LNCAP (cell line): ENCODE results near the gene HS6ST2.
A peak's percentile ranks its signal among the peaks of the same experiment; 100 is the strongest.

ENCODE experiments used
- TF ChIP-seq, protein P1 (sequence below): fragments of 450-650 bp; IDR thresholded peaks from 2 replicates; pipeline ENCODE4 v1.5.1; 2017; ENCODE audit warnings: mild to moderate bottlenecking

HS6ST2 gene

DNA sequence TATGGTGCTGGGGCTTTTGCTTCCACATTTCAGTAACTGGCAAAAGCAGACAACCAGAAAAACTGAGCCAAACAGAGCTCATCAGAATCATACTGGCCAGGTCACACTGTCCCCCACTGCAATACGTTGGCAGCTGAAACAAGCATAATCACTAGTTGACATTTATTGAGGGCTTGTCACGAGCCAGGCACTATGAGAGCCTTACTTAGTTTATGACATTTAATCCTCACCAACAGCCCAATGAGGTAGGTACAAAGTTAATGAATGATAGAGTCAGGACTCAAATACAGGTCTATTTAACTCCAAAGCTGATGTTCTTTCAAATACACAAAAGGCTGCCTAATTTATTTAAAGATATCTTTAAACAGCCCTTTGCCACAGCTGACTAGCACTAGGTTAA lies 295.6 kb downstream of the HS6ST2 start:
- TF ChIP-seq, protein P1, sequence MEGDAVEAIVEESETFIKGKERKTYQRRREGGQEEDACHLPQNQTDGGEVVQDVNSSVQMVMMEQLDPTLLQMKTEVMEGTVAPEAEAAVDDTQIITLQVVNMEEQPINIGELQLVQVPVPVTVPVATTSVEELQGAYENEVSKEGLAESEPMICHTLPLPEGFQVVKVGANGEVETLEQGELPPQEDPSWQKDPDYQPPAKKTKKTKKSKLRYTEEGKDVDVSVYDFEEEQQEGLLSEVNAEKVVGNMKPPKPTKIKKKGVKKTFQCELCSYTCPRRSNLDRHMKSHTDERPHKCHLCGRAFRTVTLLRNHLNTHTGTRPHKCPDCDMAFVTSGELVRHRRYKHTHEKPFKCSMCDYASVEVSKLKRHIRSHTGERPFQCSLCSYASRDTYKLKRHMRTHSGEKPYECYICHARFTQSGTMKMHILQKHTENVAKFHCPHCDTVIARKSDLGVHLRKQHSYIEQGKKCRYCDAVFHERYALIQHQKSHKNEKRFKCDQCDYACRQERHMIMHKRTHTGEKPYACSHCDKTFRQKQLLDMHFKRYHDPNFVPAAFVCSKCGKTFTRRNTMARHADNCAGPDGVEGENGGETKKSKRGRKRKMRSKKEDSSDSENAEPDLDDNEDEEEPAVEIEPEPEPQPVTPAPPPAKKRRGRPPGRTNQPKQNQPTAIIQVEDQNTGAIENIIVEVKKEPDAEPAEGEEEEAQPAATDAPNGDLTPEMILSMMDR, result no peak

DNA sequence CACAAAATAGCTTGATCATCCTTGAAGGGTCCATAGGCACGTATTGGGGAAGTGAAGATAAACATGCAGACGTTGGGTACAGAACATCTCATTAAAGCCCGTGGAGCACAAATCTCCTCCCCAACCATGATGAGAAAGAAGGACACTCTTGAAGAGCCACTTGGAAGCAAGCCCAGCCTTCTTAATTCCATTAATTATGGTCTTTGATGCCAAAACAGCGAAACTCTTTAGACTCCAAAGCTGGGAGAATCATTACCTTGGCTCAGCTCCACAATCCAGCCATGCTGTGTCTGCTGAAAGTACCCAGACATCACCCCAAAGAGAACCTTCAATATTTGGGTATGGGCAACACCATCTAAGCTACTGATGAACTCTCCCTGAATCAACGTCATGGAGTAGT lies 300.6 kb downstream of the HS6ST2 start:
- TF ChIP-seq, protein P1, result no peak

DNA sequence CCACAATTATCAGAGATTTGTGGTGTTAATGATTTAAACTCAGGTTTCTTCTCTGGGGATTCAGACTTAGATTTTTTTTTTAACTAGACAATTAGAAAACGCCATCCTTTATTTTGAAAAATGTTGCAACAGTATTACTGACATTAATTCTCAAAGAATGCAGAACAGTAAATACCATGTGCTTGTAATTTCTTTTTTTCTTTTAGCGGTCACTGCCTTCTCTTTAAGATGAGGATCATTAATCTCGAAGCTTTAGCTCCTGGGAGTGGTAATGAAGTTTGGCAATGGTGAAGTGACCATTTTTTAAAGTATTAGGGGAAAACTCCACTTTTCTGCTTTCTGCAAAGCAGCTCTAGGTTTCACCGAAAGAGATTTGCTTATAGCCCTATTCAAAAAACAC lies 305.6 kb downstream of the HS6ST2 start:
- TF ChIP-seq, protein P1, result no peak

DNA sequence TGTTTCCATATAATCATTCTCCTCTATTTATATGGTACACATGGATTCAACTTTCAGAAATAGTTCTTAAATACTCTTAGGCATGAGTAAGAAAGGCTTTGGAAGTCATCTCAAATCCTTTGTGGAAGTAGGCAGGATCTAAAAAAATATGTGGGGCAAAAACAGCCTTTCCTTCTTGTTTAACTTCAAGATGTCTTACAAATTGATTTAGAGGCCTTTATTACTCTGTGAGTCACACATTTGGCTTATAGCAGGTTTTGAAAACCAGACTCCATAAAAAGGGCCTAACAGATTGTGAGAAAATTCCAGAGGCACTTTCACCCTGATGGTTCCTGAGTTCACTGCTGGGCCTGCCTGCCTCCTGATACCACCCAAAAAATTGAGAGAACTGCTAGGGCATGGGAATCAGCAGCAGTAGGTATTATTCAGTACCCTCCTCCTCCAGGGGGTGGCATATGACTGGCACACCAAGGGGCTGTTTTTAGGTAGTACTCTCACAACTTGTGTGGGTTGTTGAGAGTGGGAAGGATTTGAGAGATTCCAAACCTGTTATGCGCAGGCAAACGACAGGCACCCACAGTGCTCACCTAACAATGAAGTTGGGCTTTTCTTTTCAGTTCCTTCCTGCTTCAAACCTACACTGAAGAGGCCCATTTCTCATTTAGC lies 306.9 kb downstream of the HS6ST2 start:
- TF ChIP-seq, protein P1, result no peak

DNA sequence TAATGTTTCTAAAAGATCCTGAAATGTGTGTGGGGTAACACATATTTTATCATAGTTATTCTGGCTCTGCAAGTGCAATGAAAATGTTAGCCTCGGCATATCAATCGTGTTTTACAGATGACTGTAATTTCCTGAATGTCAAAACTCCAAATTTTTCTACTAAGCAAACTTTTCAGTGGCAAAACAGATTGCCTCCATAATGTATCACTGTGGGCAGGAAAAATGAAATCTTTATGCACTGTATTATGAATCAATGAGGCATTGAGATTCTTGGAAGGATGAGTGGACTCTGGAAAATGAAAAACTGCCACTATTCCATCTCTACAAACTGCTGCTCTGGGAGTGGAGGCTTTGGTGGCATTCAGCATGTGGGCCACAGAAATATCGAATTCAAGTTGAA lies 309.5 kb downstream of the HS6ST2 start:
- TF ChIP-seq, protein P1, result no peak

DNA sequence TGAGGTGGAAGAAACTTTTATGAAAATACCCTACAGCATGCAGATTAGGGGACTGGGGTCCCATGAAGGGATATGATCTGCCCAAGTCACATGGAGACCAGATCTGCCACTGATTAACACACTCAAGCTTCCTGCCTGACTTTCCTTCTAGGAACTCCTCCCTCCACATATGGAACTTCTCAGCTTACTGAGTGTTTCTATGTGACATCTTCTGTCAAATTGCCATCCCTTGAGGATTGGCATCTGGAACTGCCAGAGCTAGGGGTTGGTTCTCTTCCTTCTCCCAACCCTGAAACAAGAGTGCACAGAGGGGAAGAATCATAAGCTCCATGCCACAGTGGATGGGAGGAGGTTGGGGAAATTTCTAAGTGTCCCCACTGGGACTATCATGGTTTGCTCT lies 319.0 kb downstream of the HS6ST2 start:
- TF ChIP-seq, protein P1, result no peak

DNA sequence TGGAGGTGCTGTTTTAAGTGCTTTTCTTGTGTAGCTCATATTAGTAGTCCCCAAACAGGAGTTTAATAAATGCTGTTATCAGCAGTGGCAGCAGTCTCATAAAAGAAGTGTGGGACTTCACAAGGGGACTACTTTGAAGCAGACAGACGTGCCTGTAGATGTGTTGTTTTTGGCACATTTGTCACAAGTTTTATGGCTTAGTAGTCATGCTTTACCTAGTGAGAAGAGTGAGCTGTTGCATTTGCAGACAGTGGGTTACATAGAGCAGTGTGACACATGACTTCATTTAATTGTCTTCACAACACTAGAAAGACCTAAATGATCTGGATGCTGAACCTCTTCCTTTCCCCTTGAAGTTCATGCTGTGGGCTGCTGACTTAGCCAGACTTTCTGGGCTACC lies 320.1 kb downstream of the HS6ST2 start:
- TF ChIP-seq, protein P1, result no peak

DNA sequence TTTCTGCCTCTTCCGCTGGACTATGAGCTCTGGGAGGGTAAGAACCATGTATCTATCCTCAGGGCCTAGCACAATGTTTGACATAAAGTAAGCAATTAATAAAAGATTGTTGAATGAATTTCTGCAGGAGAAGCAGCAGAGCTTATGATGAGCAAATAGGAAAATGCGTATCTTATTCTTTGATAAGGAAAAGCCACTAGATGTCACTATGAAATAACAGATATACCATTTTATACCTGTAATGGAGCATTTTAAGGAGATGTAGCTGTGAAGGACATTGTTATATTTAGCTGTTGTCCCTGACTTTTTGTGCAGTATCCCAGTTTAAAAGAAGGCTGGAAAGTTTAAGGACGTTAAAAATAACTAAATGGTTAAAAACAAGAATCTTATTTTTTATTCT lies 322.3 kb downstream of the HS6ST2 start:
- TF ChIP-seq, protein P1, result peak; percentile 33; the same call in 1 of the 2 replicates
